OCI-LY7 (cell line): ENCODE results near the gene EMP1.

Experiments
- EZH2phosphoT487 ChIP-seq: fragments of 200-600 bp; sonication (generic); IDR thresholded peaks from 2 replicates; pipeline ENCODE4 v1.6.1; 2018; ENCODE audit warnings: low read depth, borderline replicate concordance, mild to moderate bottlenecking, mixed run types, antibody characterized with exemption, low read length, moderate library complexity, mixed read lengths
- TF ChIP-seq, protein P1 (sequence below): fragments of 200-600 bp; sonication (generic); conservative IDR thresholded peaks from 2 replicates; pipeline ENCODE4 v1.5.1; 2014; ENCODE audit warnings: mild to moderate bottlenecking, antibody characterized with exemption, low read length, moderate library complexity, mixed read lengths

DNA sequence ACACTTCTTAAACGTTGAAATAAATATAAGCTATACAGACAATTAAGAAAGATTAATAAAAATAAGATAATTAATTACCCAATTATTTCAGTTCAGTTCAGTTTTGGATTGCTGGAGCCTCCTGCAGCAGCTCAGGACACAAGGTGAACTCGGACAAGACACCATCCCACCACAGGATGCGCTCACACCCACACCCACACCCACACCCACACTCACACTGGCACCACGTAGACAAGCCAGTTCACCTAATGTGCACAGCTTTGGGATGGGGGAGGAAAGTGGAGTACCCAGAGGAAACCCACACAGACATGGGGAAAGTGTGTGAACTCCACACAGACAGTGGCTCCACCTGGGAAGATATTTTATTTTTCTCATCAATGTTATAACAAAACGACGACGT lies 32.1 kb downstream of the EMP1 start:
- TF ChIP-seq, protein P1, sequence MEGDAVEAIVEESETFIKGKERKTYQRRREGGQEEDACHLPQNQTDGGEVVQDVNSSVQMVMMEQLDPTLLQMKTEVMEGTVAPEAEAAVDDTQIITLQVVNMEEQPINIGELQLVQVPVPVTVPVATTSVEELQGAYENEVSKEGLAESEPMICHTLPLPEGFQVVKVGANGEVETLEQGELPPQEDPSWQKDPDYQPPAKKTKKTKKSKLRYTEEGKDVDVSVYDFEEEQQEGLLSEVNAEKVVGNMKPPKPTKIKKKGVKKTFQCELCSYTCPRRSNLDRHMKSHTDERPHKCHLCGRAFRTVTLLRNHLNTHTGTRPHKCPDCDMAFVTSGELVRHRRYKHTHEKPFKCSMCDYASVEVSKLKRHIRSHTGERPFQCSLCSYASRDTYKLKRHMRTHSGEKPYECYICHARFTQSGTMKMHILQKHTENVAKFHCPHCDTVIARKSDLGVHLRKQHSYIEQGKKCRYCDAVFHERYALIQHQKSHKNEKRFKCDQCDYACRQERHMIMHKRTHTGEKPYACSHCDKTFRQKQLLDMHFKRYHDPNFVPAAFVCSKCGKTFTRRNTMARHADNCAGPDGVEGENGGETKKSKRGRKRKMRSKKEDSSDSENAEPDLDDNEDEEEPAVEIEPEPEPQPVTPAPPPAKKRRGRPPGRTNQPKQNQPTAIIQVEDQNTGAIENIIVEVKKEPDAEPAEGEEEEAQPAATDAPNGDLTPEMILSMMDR, result no peak
- TF ChIP-seq EZH2phosphoT487, result no peak
